ENCODE data around the gene DCDC2C.

GRCh38 chr2:3768960-3769765 lies 65.8 kb downstream of the DCDC2C start:
- TF ChIP-seq CTCF (conservative IDR thresholded peaks at IDR 0.05; ENCODE audit: low read length) (no peak), EZH2phosphoT487 (IDR thresholded peaks at IDR 0.05; ENCODE audit: borderline replicate concordance) (no peak)
